IMR-90 (cell line): Measurements from ENCODE around the gene ADRA2C. TPM values are rescaled to one million over a fixed set of nuclear protein-coding genes. Genes with fewer than 3 reads are reported as not detected.

ENCODE experiments used
- ATAC-seq: fragments of 200-7000 bp; cut with Tn5 transposase; 2 replicates; pipeline ENCODE4 v1.9.1; 2020; ENCODE audit warnings: low read depth, mild to moderate bottlenecking, moderate library complexity
- BruUV-seq: library from RNA; stranded (reverse); fragments of 400-500 nt; replicated peaks from 2 replicates; lab custom pipeline; 2021; lab: Mats Ljungman, UMichigan
- CTCF ChIA-PET: fragments of 300-600 bp; formaldehyde crosslinking; extraction: SDS; loops from one replicate; lab custom pipeline; 2021; ENCODE audit warnings: antibody characterized with exemption; lab: Yijun Ruan, JAX
- POLR2A ChIA-PET: fragments of 300-600 bp; sonication (Branson Sonifier 250); formaldehyde crosslinking; loops from one replicate; lab custom pipeline; 2022; ENCODE audit warnings: antibody characterized with exemption; ENCODE audit not compliant: unreplicated experiment; lab: Charles Lee
- DNase-seq: peaks from one replicate; pipeline ENCODE4 v3.0.0; 2013
- H2AFZ ChIP-seq: replicated peaks from 2 replicates; pipeline ENCODE3; 2013; ENCODE audit warnings: low read length, mild to moderate bottlenecking; ENCODE audit not compliant: poor library complexity
- H2AK5ac ChIP-seq: 2 replicates; pipeline ENCODE4 v1.6.1; 2013; ENCODE audit warnings: low read depth, low read length, inconsistent platforms
- H2AK9ac ChIP-seq: replicated peaks from 2 replicates; pipeline ENCODE3; 2013; ENCODE audit warnings: mild to moderate bottlenecking, low read depth, low read length, moderate library complexity; ENCODE audit not compliant: poor library complexity
- H2BK120ac ChIP-seq: 2 replicates; pipeline ENCODE4 v1.6.1; 2013; ENCODE audit warnings: low read depth, low read length, inconsistent platforms
- H2BK15ac ChIP-seq: 3 replicates; pipeline ENCODE4 v1.6.1; 2013; ENCODE audit warnings: low read depth, low read length, inconsistent platforms
- H2BK20ac ChIP-seq: 2 replicates; pipeline ENCODE4 v1.6.1; 2013; ENCODE audit warnings: low read depth, mild to moderate bottlenecking, inconsistent platforms, low read length, moderate library complexity
- H2BK5ac ChIP-seq: 2 replicates; pipeline ENCODE4 v1.6.1; 2013; ENCODE audit warnings: mild to moderate bottlenecking, low read depth, low read length, inconsistent platforms; ENCODE audit not compliant: poor library complexity, severe bottlenecking
- H3K14ac ChIP-seq: replicated peaks from 2 replicates; pipeline ENCODE4 v1.6.1; 2013; ENCODE audit warnings: low read depth, low read length, inconsistent platforms
- H3K18ac ChIP-seq: 2 replicates; pipeline ENCODE4 v1.6.1; 2013; ENCODE audit warnings: low read depth, low read length, control low read depth
- H3K23ac ChIP-seq: 2 replicates; pipeline ENCODE4 v1.6.1; 2013; ENCODE audit warnings: low read depth, low read length, inconsistent platforms
- H3K27ac ChIP-seq: 2 replicates; pipeline ENCODE4 v1.5.1; 2013; ENCODE audit warnings: mild to moderate bottlenecking, control low read depth, low read length; ENCODE audit not compliant: insufficient read depth
- H3K27me3 ChIP-seq: 2 replicates; pipeline ENCODE4 v1.6.1; 2013; ENCODE audit warnings: low read length; ENCODE audit not compliant: control insufficient read depth, insufficient read depth
- H3K36me3 ChIP-seq: 2 replicates; pipeline ENCODE4 v1.6.1; 2013; ENCODE audit warnings: low read length, mixed read lengths; ENCODE audit not compliant: control insufficient read depth, insufficient read depth
- H3K4ac ChIP-seq: 2 replicates; pipeline ENCODE4 v1.6.1; 2013; ENCODE audit warnings: low read depth, low read length, inconsistent platforms
- H3K4me1 ChIP-seq: 2 replicates; pipeline ENCODE4 v1.6.1; 2013; ENCODE audit warnings: low read length, mixed read lengths; ENCODE audit not compliant: control insufficient read depth, insufficient read depth
- H3K4me2 ChIP-seq: 2 replicates; pipeline ENCODE4 v1.6.1; 2013; ENCODE audit warnings: low read depth, mild to moderate bottlenecking, control low read depth, low read length, moderate library complexity
- H3K4me3 ChIP-seq: 2 replicates; pipeline ENCODE4 v1.5.1; 2013; ENCODE audit warnings: low read depth, mild to moderate bottlenecking, control low read depth, low read length, moderate library complexity; ENCODE audit not compliant: insufficient read depth
- H3K56ac ChIP-seq: 2 replicates; pipeline ENCODE4 v1.6.1; 2013; ENCODE audit warnings: low read length, inconsistent platforms; ENCODE audit not compliant: insufficient read depth; ENCODE audit errors: extremely low read depth
- H3K79me1 ChIP-seq, 2 experiments: 2 replicates each; pipeline ENCODE4 v1.6.1; 2013; ENCODE audit warnings: low read length in 2 of 2, inconsistent platforms in 1 of 2, low read depth in 1 of 2
- H3K9ac ChIP-seq: 2 replicates; pipeline ENCODE4 v1.6.1; 2013; ENCODE audit warnings: low read depth, low read length, control low read depth
- H3K9me1 ChIP-seq: 2 replicates; pipeline ENCODE4 v1.6.1; 2013; ENCODE audit warnings: low read length, inconsistent platforms; ENCODE audit not compliant: insufficient read depth
- H3K9me3 ChIP-seq: 2 replicates; pipeline ENCODE4 v1.6.1; 2013; ENCODE audit warnings: low read length; ENCODE audit not compliant: control insufficient read depth, insufficient read depth
- H4K20me1 ChIP-seq: 2 replicates; pipeline ENCODE4 v1.6.1; 2013; ENCODE audit warnings: low read length, inconsistent platforms; ENCODE audit not compliant: insufficient read depth
- H4K5ac ChIP-seq: 2 replicates; pipeline ENCODE4 v1.6.1; 2013; ENCODE audit warnings: mild to moderate bottlenecking, low read depth, low read length, control low read depth
- H4K8ac ChIP-seq, 2 experiments: 2 replicates each; pipeline ENCODE4 v1.6.1; 2013; ENCODE audit warnings: low read depth in 2 of 2, low read length in 2 of 2, control low read depth in 1 of 2, inconsistent platforms in 1 of 2
- H4K91ac ChIP-seq: 2 replicates; pipeline ENCODE4 v1.6.1; 2013; ENCODE audit warnings: low read depth, low read length, inconsistent platforms; ENCODE audit not compliant: insufficient read depth
- BHLHE40 ChIP-seq: fragments of 150-350 bp; IDR thresholded peaks from 2 replicates; pipeline ENCODE4 v1.6.1; 2016; ENCODE audit warnings: mild to moderate bottlenecking, low read depth, low read length
- POLR2A ChIP-seq: IDR thresholded peaks from 2 replicates; pipeline ENCODE4 v1.6.1; 2012; ENCODE audit warnings: mild to moderate bottlenecking, low read depth, low read length
- SMC3 ChIP-seq: fragments of 150-350 bp; IDR thresholded peaks from 2 replicates; pipeline ENCODE4 v1.6.1; 2016; ENCODE audit warnings: low read depth, mild to moderate bottlenecking, antibody characterized with exemption, low read length, moderate library complexity
- WGBS, 2 experiments: methylation state at CpG; one replicate each; pipeline versions ENCODE4 v1.1.5 to v1.1.7; 2013; ENCODE audit warnings: missing lambda C conversion rate in 2 of 2; ENCODE audit not compliant: insufficient read length in 1 of 2; ENCODE audit errors: extremely low coverage in 2 of 2; 5-methylcytosine and 5-hydroxymethylcytosine counted together
- dilution Hi-C: fragments of 300-500 bp; cut with HindIII; formaldehyde crosslinking; loops from one replicate; pipeline ENCODE4 v1.14.3; 2018; ENCODE audit warnings: low sequenced_read_pairs; ENCODE audit not compliant: unreplicated experiment
- in situ Hi-C: fragments of 300-500 bp; cut with MboI; formaldehyde crosslinking; loops from 3 replicates; pipeline ENCODE4 v1.14.3; 2019; ENCODE audit warnings: low sequenced_read_pairs, inconsistent platforms, mixed read lengths
- intact Hi-C: fragments of 100-400 bp; cut with micrococcal nuclease; formaldehyde crosslinking; loops from 2 replicates; pipeline ENCODE4 v1.10.0; 2022
- polyA plus RNA-seq, 3 experiments: library from polyadenylated mRNA; depleted of rRNA; stranded (reverse); fragments of >200 nt; gene quantifications; 2 replicates each; pipeline ENCODE4 v1.2.3, GENCODE V29; 2012; ENCODE audit warnings: low replicate concordance in 1 of 3
- total RNA-seq: library from RNA; depleted of rRNA; stranded (reverse); fragments of >200 nt; gene quantifications from 2 replicates; pipeline ENCODE4 v1.2.3, GENCODE V29; 2012
- TF ChIP-seq, protein P1 (sequence below): conservative IDR thresholded peaks from 2 replicates; pipeline ENCODE4 v1.5.1; 2012; ENCODE audit warnings: mild to moderate bottlenecking, low read depth, low read length, improper control_type of control experiment

The ADRA2C gene
- total and polyA plus RNA-seq, 2 of the 4 experiments (the other 2 are of a cell fraction): under 0.01 to 0.14 TPM

DNA sequence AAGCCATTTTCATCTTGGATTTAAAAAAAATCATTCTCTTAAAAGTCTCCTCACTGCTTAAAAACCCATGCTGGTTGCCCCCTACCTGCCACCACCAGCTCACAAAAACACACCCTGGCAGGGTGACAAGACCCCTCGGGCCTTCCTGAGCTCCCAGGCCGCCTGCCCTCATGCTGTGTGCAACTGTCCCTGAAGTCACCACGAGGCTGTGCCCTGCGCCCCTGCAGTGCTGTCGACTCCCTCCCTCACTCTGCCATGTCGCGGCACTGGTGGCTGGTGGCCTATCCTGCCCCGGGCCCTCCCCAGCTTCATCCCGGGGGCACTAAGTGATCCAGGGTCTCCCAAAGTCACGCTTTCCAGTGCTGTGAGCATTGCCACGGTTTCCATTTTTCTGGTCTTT is 46.3 kb upstream of the ADRA2C start:
- Histone ChIP-seq H3K9me3 (peaks cover 15% of the 10 kb centered on the region), H2AK5ac (no peak overlapping the region), H4K20me1 (no peaks in the 10 kb centered on the region), H2AK9ac (no peak overlapping the region), H2BK5ac (no peak overlapping the region), H3K9me1 (no peaks in the 10 kb centered on the region), H3K23ac (no peak overlapping the region), H3K27me3 (peaks cover 49% of the 10 kb centered on the region), H3K4ac (no peak overlapping the region), H3K56ac (no peak overlapping the region), H2AFZ (no peak overlapping the region), H4K91ac (no peak overlapping the region), H2BK20ac (no peak overlapping the region), H3K14ac (no peak overlapping the region), H3K79me1 (no peaks in the 10 kb centered on the region), H4K8ac (no peak overlapping the region), H3K9ac (no peak overlapping the region), H3K27ac (no peak overlapping the region), H3K4me1 (no peaks in the 10 kb centered on the region), H3K18ac (no peak overlapping the region), H3K4me3 (no peak overlapping the region), H3K4me2 (no peak overlapping the region), H2BK15ac (no peak overlapping the region), H3K36me3 (no peaks in the 10 kb centered on the region), H4K5ac (no peak overlapping the region), H2BK120ac (no peak overlapping the region)
- ATAC-seq (no peak), DNase-seq (no peak)
- WGBS, 2 experiments: 57% methylated on average over 6 of the region's 11 CpGs; no CpG with 5 or more reads in 1 of the 2 experiments
- TF ChIP-seq POLR2A: no peak
- no peak for TF ChIP-seq SMC3
- no peak for TF ChIP-seq BHLHE40
- TF ChIP-seq, protein P1, sequence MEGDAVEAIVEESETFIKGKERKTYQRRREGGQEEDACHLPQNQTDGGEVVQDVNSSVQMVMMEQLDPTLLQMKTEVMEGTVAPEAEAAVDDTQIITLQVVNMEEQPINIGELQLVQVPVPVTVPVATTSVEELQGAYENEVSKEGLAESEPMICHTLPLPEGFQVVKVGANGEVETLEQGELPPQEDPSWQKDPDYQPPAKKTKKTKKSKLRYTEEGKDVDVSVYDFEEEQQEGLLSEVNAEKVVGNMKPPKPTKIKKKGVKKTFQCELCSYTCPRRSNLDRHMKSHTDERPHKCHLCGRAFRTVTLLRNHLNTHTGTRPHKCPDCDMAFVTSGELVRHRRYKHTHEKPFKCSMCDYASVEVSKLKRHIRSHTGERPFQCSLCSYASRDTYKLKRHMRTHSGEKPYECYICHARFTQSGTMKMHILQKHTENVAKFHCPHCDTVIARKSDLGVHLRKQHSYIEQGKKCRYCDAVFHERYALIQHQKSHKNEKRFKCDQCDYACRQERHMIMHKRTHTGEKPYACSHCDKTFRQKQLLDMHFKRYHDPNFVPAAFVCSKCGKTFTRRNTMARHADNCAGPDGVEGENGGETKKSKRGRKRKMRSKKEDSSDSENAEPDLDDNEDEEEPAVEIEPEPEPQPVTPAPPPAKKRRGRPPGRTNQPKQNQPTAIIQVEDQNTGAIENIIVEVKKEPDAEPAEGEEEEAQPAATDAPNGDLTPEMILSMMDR: no peak
- intact Hi-C loops (no loop called here), dilution Hi-C loops (no loop called here), in situ Hi-C loops (no loop called here)
- no TSS peak for BruUV-seq
- ChIA-PET CTCF (no interaction called here), POLR2A (no interaction called here)
